Calu3 (cell line): ENCODE measurements around the gene ADAMTS17. TPM values are rescaled to one million over a fixed set of nuclear protein-coding genes. Genes with fewer than 3 reads are reported as not detected.

Experiments used
- BruUV-seq: library from RNA; stranded (reverse); fragments of 400-500 nt; replicated peaks from 2 replicates; lab custom pipeline; 2021; lab: Mats Ljungman, UMichigan
- CTCF ChIA-PET: fragments of 300-600 bp; sonication (Branson Sonifier 250); formaldehyde crosslinking; loops from one replicate; lab custom pipeline; 2022; ENCODE audit warnings: antibody characterized with exemption; lab: Charles Lee
- DNase-seq: peaks from one replicate; pipeline ENCODE4 v3.0.0; 2022
- H3K27ac Mint-ChIP-seq: one replicate; pipeline ENCODE4 v1.8.0; 2022; ENCODE audit warnings: mixed read lengths; ENCODE audit not compliant: unreplicated experiment
- H3K27me3 Mint-ChIP-seq: one replicate; pipeline ENCODE4 v1.8.0; 2022; ENCODE audit warnings: mixed read lengths; ENCODE audit not compliant: unreplicated experiment
- H3K36me3 Mint-ChIP-seq: one replicate; pipeline ENCODE4 v1.8.0; 2022; ENCODE audit warnings: mild to moderate bottlenecking, moderate library complexity, mixed read lengths; ENCODE audit not compliant: insufficient read depth, unreplicated experiment
- H3K4me1 Mint-ChIP-seq: one replicate; pipeline ENCODE4 v1.8.0; 2022; ENCODE audit warnings: mild to moderate bottlenecking, low read depth, mixed read lengths; ENCODE audit not compliant: unreplicated experiment
- H3K4me3 Mint-ChIP-seq: one replicate; pipeline ENCODE4 v1.8.0; 2022; ENCODE audit warnings: mild to moderate bottlenecking, low read depth, moderate library complexity, mixed read lengths; ENCODE audit not compliant: unreplicated experiment
- H3K9me3 Mint-ChIP-seq: one replicate; pipeline ENCODE4 v1.8.0; 2022; ENCODE audit warnings: low read depth, mixed read lengths; ENCODE audit not compliant: unreplicated experiment
- intact Hi-C: fragments of 100-400 bp; cut with micrococcal nuclease; formaldehyde crosslinking; loops from one replicate; pipeline ENCODE4 v1.10.0; 2022; ENCODE audit not compliant: unreplicated experiment
- total RNA-seq: library from RNA; stranded (reverse); gene quantifications from 2 replicates; pipeline ENCODE4 v1.2.3, GENCODE V29; 2022
- TF ChIP-seq, protein P1 (sequence below): fragments of 200-600 bp; IDR thresholded peaks from one replicate; pipeline ENCODE4 v1.8.0; 2022; ENCODE audit warnings: antibody characterized with exemption; ENCODE audit not compliant: unreplicated experiment

The ADAMTS17 gene
- total RNA-seq, 1 experiment from 2014 or later, result 3.5 TPM

DNA sequence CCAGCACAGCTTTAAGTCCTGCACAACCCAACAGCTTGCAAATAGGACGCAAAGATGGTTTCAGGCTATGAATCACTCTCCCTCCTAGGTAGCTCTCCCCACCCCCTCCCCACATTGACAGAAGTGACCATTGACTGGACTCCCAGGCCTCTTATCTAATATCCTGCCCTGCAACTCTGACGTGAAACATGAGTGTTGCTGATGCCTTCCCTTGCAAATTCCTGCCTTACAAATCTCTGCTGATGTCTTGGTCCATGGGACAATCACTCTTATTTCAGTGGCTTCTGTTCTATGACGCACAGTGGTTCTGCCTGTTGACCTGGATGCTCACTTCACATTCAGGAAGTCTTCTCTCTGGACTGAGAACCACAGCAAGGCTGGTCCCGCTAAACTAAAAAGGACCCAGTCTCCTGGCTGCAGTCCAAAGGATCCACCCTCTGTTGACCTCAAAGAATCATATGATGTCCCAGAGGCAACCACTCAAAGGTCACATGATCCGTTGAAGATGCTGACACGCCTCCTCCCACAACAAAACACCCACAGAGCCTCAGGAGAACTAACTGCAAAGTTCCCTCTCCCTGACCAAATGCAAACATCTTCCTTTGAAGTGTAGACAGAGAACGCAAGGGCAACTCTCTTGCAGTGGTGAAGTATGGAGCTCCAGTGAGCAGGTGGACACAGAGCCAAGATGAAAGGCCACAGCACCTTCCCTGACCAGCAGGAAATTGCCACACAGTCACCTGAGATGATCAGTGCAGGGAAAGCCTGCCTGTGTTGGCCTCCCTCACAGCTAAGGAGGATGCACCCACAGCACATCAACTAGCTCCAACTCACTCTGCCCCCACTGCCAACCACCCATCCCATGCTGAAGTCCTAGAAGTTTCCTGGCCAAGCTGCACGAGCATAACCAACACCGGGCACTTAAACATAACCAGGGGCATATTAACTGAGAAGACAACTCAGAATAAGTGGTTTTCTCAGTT is 112.3 kb downstream of the ADAMTS17 start:
- intact Hi-C loops, result no loop called here
- TF ChIP-seq, protein P1, sequence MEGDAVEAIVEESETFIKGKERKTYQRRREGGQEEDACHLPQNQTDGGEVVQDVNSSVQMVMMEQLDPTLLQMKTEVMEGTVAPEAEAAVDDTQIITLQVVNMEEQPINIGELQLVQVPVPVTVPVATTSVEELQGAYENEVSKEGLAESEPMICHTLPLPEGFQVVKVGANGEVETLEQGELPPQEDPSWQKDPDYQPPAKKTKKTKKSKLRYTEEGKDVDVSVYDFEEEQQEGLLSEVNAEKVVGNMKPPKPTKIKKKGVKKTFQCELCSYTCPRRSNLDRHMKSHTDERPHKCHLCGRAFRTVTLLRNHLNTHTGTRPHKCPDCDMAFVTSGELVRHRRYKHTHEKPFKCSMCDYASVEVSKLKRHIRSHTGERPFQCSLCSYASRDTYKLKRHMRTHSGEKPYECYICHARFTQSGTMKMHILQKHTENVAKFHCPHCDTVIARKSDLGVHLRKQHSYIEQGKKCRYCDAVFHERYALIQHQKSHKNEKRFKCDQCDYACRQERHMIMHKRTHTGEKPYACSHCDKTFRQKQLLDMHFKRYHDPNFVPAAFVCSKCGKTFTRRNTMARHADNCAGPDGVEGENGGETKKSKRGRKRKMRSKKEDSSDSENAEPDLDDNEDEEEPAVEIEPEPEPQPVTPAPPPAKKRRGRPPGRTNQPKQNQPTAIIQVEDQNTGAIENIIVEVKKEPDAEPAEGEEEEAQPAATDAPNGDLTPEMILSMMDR, result no peak
- no TSS peak for BruUV-seq
- H3K36me3 Mint-ChIP-seq, result no peaks in the 10 kb centered on the region
- H3K27me3 Mint-ChIP-seq, result no peaks in the 10 kb centered on the region
- peaks cover 16% of the 10 kb centered on the region for H3K9me3 Mint-ChIP-seq
- no peak overlapping the region for H3K4me3 Mint-ChIP-seq
- no peak for DNase-seq
- H3K27ac Mint-ChIP-seq, result no peak overlapping the region
- CTCF ChIA-PET, result no interaction called here
- no peaks in the 10 kb centered on the region for H3K4me1 Mint-ChIP-seq

DNA sequence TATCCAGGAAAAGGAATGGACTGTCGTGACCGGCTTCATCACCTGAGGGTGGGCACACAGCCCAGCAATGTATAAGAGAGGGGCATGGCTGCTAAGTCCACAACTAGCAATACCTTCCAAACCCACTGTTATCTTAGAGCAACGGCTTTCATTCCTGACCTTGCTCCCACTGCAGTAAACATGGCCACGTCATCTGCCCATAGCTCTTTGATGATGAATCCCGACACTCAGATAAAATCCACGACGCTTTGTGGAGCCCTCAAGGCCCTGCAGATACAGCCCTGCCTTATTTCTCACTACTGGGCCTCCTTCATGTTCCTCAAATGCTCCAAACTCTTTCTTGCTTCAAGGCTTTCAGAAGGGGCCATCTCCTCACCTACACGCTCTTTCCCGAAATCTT is 114.0 kb downstream of the ADAMTS17 start:
- CTCF ChIA-PET, result no interaction called here
- no peak overlapping the region for H3K4me3 Mint-ChIP-seq
- H3K36me3 Mint-ChIP-seq, result no peaks in the 10 kb centered on the region
- no peak overlapping the region for H3K27ac Mint-ChIP-seq
- H3K9me3 Mint-ChIP-seq, result peaks cover 13% of the 10 kb centered on the region
- no peaks in the 10 kb centered on the region for H3K4me1 Mint-ChIP-seq
- TF ChIP-seq, protein P1, result no peak
- intact Hi-C loops, result no loop called here
- BruUV-seq, result no TSS peak
- no peak for DNase-seq
- no peaks in the 10 kb centered on the region for H3K27me3 Mint-ChIP-seq

DNA sequence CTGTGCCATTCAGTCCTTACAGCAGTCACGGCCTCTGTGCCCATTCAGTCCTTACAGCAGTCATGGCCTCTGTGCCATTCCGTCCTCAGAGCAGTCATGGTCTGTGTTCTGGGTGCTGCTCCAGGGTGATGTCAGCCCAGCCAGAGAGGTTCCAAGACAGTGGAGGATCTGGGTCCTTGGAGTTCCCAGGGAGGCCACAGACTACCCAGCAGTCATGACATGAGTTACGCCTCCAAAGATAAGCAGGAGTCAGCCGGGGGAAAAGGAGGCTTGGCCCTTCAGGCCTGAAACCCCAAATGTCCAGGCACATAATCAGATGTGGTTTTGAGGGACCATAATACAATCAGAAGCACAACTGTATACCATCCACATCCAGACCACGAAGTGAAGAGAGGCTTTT is 115.7 kb downstream of the ADAMTS17 start:
- H3K9me3 Mint-ChIP-seq, result peaks cover 13% of the 10 kb centered on the region
- CTCF ChIA-PET, result no interaction called here
- TF ChIP-seq, protein P1, result no peak
- intact Hi-C loops, result no loop called here
- H3K4me3 Mint-ChIP-seq, result no peak overlapping the region
- BruUV-seq, result no TSS peak
- no peak overlapping the region for H3K27ac Mint-ChIP-seq
- DNase-seq, result no peak
- H3K36me3 Mint-ChIP-seq, result no peaks in the 10 kb centered on the region
- H3K4me1 Mint-ChIP-seq, result no peaks in the 10 kb centered on the region
- no peaks in the 10 kb centered on the region for H3K27me3 Mint-ChIP-seq

DNA sequence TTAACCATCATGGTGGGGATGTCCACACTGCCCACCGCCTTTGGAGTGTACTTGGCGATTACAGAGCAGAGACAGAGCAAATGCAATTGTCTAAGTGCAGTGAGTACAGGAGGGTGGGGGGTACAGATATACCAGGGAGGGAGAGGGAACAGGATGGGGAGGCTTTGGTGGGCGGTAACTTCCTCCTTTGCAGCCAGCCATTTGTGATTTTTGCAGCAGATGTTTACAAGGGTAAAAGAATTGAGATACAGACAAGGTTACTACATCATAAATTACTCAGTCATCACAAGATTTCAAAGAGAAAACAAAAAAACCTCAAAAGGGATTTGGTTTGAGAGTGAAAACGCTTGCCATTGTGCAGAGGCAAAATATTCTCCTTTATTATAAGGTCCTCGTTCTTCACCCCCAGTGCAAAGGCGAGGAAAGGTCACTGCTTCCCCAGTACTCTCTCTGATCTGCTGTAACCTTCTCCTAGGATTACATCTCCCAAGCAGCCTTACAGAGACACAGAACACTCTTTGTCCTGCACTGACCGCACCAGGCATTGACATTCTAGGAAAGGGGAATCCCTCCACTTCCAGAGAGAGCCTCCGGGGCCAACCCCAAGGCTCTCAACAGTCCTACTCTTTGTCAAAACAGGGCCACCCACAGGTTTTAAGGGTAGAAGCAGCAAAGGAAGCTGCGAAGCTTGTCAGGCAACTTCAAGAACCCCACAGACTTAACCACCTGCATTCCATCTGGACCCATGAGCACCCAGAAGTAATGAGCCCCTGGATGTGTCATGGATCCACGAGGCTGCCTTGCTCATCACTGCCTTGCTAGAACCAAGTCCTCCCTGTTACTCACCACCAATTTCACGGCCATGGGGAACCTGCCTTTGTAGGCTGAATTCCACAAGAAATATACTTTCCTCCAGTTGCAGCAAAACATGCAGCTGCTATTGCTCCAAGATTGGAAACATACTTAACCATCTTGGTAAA is 117.3 kb downstream of the ADAMTS17 start:
- DNase-seq, result no peak
- H3K36me3 Mint-ChIP-seq, result no peaks in the 10 kb centered on the region
- intact Hi-C loops, result no loop called here
- no peaks in the 10 kb centered on the region for H3K4me1 Mint-ChIP-seq
- peaks cover 14% of the 10 kb centered on the region for H3K9me3 Mint-ChIP-seq
- no peak overlapping the region for H3K4me3 Mint-ChIP-seq
- TF ChIP-seq, protein P1, result no peak
- no peaks in the 10 kb centered on the region for H3K27me3 Mint-ChIP-seq
- BruUV-seq, result no TSS peak
- CTCF ChIA-PET, result no interaction called here
- no peak overlapping the region for H3K27ac Mint-ChIP-seq
